ENCODE data around the gene ACOT2. TPM values are rescaled to one million over a fixed set of nuclear protein-coding genes. Genes with fewer than 3 reads are reported as not detected.
A peak's percentile ranks its signal among the peaks of the same experiment; 100 is the strongest.
"Not testable (repeated sequence)": the region's sequence is repeated elsewhere in the genome, so short reads cannot be mapped to it uniquely, and the experiment has no call there.

The ACOT2 gene
- total RNA-seq: 10 to 100 TPM; 10.1 to 76.3 (median 53.6) TPM

- TF ChIP-seq POLR2AphosphoS5 (IDR thresholded peaks at IDR 0.05): peak; percentile 56 to 78 (median 68)
- TF ChIP-seq POLR2A (IDR thresholded peaks at IDR 0.05): peak; percentile 58
- peak in 1 of 5 experiments; percentile 4 for TF ChIP-seq CTCF (IDR thresholded peaks at IDR 0.05)
- H3K36me3 ChIP-seq; H3K27me3 ChIP-seq; in situ Hi-C loops (cut with MboI; ENCODE audit: low pct_ligation_motif_present in 1 of 4, low pct_unique_long_range_greater_than_20kb in 1 of 4, low sequenced_read_pairs in 3 of 4); H3K9me3 ChIP-seq: not testable (repeated sequence)
- H3K27ac ChIP-seq: peak within 1 kb of the TSS; percentile 90 to 95 (median 93)
- intact Hi-C loops (cut with DNase I; ENCODE audit: low total_unique reads): loop anchor here (10.0 kb wide), 1 partner anchor 55 kb away; no protein-coding TSS in a partner anchor
- peak; percentile 85 for DNase-seq
- WGBS, 2 donors (ENCODE audit: low coverage in 1 of 2): 2% methylated on average over 32 of the region's 83 CpGs; no CpG with 5 or more reads in 1 of the 2 donors
- H3K4me1 ChIP-seq: peaks cover 9 to 28% (median 20%) of the 10 kb centered on the region in 4 donors
- H3K4me3 ChIP-seq: peak within 1 kb of the TSS; percentile 62 to 83 (median 67)
Observed at GRCh38 chr14:73569185-73569958, at the start of gene ACOT2. Gene ACOT2, plus strand, starts transcription at chr14:73569213. Its CDS starts 28 bp downstream, at chr14:73569241.

- DNase-seq: no peak
- Histone ChIP-seq H3K27ac (no peak overlapping the region), H3K4me3 (no peak overlapping the region), H3K9me3 (no peaks in the 10 kb centered on the region), H3K4me1 (no peaks in the 10 kb centered on the region), H3K27me3 (no peaks in the 10 kb centered on the region), H3K36me3 (no peaks in the 10 kb centered on the region)
- in situ Hi-C loops (cut with MboI; ENCODE audit: low pct_ligation_motif_present in 1 of 4, low pct_unique_long_range_greater_than_20kb in 1 of 4, low sequenced_read_pairs in 3 of 4) (loop anchor here in 2 of 4 donors (25.0 kb wide), 2 partner anchors 116 to 316 kb away; partner anchors contain the start of gene DNAL1 (in 1 of the 2)), intact Hi-C loops (cut with DNase I; ENCODE audit: low total_unique reads) (no loop called here)
- 88 to 100% methylated on average over 1 to 4 of the region's 4 CpGs for WGBS, 2 donors (ENCODE audit: low coverage in 1 of 2)
- no peak for TF ChIP-seq EP300 (IDR thresholded peaks at IDR 0.05; ENCODE audit: low read depth)
- TF ChIP-seq CTCF (IDR thresholded peaks at IDR 0.05): no peak
Observed at GRCh38 chr14:73521229-73521628, 47.8 kb upstream of the ACOT2 start.

GRCh38 chr14:73524493-73524892 is 44.5 kb upstream of the ACOT2 start:
- Histone ChIP-seq H3K27ac (no peak overlapping the region), H3K4me3 (no peak overlapping the region), H3K4me1 (no peaks in the 10 kb centered on the region), H3K36me3 (no peaks in the 10 kb centered on the region), H3K27me3 (no peaks in the 10 kb centered on the region), H3K9me3 (no peaks in the 10 kb centered on the region)
- TF ChIP-seq EP300 (IDR thresholded peaks at IDR 0.05; ENCODE audit: low read depth): no peak
- TF ChIP-seq POLR2AphosphoS5 (IDR thresholded peaks at IDR 0.05): no peak
- TF ChIP-seq POLR2A (IDR thresholded peaks at IDR 0.05): no peak
- TF ChIP-seq CTCF (IDR thresholded peaks at IDR 0.05): no peak
- DNase-seq: no peak
- 85 to 94% methylated on average over 3 to 4 of the region's 4 CpGs for WGBS, 2 donors (ENCODE audit: low coverage in 1 of 2)
- in situ Hi-C loops (cut with MboI; ENCODE audit: low pct_ligation_motif_present in 1 of 4, low pct_unique_long_range_greater_than_20kb in 1 of 4, low sequenced_read_pairs in 3 of 4) (loop anchor here in 2 of 4 donors (25.0 kb wide), 2 partner anchors 113 to 313 kb away; partner anchors contain the start of gene DNAL1 (in 1 of the 2)), intact Hi-C loops (cut with DNase I; ENCODE audit: low total_unique reads) (no loop called here)

GRCh38 chr14:73526036-73526984 is 42.7 kb upstream of the ACOT2 start:
- Histone ChIP-seq H3K27ac (peak overlapping the region in 1 of 4 donors; percentile 25), H3K4me3 (no peak overlapping the region), H3K4me1 (no peaks in the 10 kb centered on the region), H3K27me3 (no peaks in the 10 kb centered on the region), H3K36me3 (no peaks in the 10 kb centered on the region), H3K9me3 (no peaks in the 10 kb centered on the region)
- in situ Hi-C loops (cut with MboI; ENCODE audit: low pct_ligation_motif_present in 1 of 4, low pct_unique_long_range_greater_than_20kb in 1 of 4, low sequenced_read_pairs in 3 of 4) (no loop called here), intact Hi-C loops (cut with DNase I; ENCODE audit: low total_unique reads) (no loop called here)
- TF ChIP-seq EP300 (IDR thresholded peaks at IDR 0.05; ENCODE audit: low read depth) (no peak), CTCF (IDR thresholded peaks at IDR 0.05) (no peak), POLR2AphosphoS5 (IDR thresholded peaks at IDR 0.05) (no peak), POLR2A (IDR thresholded peaks at IDR 0.05) (no peak)
- no peak for DNase-seq
- WGBS, 2 donors (ENCODE audit: low coverage in 1 of 2): 87 to 91% methylated on average over 3 to 6 of the region's 6 CpGs

- H3K27ac ChIP-seq; H3K9me3 ChIP-seq; H3K27me3 ChIP-seq; H3K4me1 ChIP-seq; in situ Hi-C loops (cut with MboI; ENCODE audit: low pct_ligation_motif_present in 1 of 4, low pct_unique_long_range_greater_than_20kb in 1 of 4, low sequenced_read_pairs in 3 of 4); H3K36me3 ChIP-seq; DNase-seq; H3K4me3 ChIP-seq; intact Hi-C loops (cut with DNase I; ENCODE audit: low total_unique reads): not testable (repeated sequence)
- WGBS, 2 donors (ENCODE audit: low coverage in 1 of 2): 86 to 92% methylated on average over 2 of the region's 2 CpGs
Observed at GRCh38 chr14:73529356-73529755, 39.7 kb upstream of the ACOT2 start.

GRCh38 chr14:73531971-73532370 is 37.0 kb upstream of the ACOT2 start:
- H3K27me3 ChIP-seq; DNase-seq; in situ Hi-C loops (cut with MboI; ENCODE audit: low pct_ligation_motif_present in 1 of 4, low pct_unique_long_range_greater_than_20kb in 1 of 4, low sequenced_read_pairs in 3 of 4); H3K4me1 ChIP-seq; H3K4me3 ChIP-seq; intact Hi-C loops (cut with DNase I; ENCODE audit: low total_unique reads); H3K9me3 ChIP-seq; H3K27ac ChIP-seq; H3K36me3 ChIP-seq: not testable (repeated sequence)
- 81% methylated on average over 3 of the region's 3 CpGs; no CpG with 5 or more reads in 1 of the 2 donors for WGBS, 2 donors (ENCODE audit: low coverage in 1 of 2)

Measured in transverse colon (tissue), 4 donors.